ENCODE data around the gene DDX56. TPM values are rescaled to one million over a fixed set of nuclear protein-coding genes. Genes with fewer than 3 reads are reported as not detected.

Gene DDX56
- polyA plus RNA-seq, 1 experiment: 45.9 TPM

- Histone ChIP-seq H3K4me3 (ENCODE audit: low read depth, low read length) (no peak overlapping the region), H3K27me3 (ENCODE audit: control insufficient read depth, insufficient read depth, low read length) (peaks cover 20% of the 10 kb centered on the region), H3K9me3 (ENCODE audit: control insufficient read depth, insufficient read depth, low read length) (no peaks in the 10 kb centered on the region), H3K27ac (ENCODE audit: low read depth, low read length) (no peak overlapping the region)
- POLR2A ChIA-PET: no interaction called here
- no peak for TF ChIP-seq CTCF (IDR thresholded peaks at IDR 0.05; ENCODE audit: low read depth, low read length)
- DNase-seq (ENCODE audit: low read depth, low spot score): no peak
- CTCF ChIA-PET: no interaction called here
These were observed 56.5 kb downstream of the DDX56 start for GRCh38 chr7:44517175-44517574.

Other genes with a start within 250 kb of the DDX56 start
- 0.12 TPM in 1 of 2 replicates, not detected in the other for gene CAMK2B, start 248.3 kb downstream of the DDX56 start, polyA plus RNA-seq (2011; rRNA removed)
- 61.4 and 77.0 TPM in 2 replicates for gene NUDCD3, start 83.2 kb downstream of the DDX56 start, polyA plus RNA-seq (2011; rRNA removed)
- 0.36 and 0.42 TPM in 2 replicates for gene NPC1L1, start 32.6 kb downstream of the DDX56 start, polyA plus RNA-seq (2011; rRNA removed)
- 76.4 and 78.4 TPM in 2 replicates for gene TMED4, start 8.3 kb upstream of the DDX56 start, polyA plus RNA-seq (2011; rRNA removed)
- 35.8 and 38.6 TPM in 2 replicates for gene OGDH, start 32.7 kb upstream of the DDX56 start, polyA plus RNA-seq (2011; rRNA removed)
- 4.8 and 7.7 TPM in 2 replicates for gene ZMIZ2, start 174.9 kb upstream of the DDX56 start, polyA plus RNA-seq (2011; rRNA removed)
- 4,846 and 5,100 TPM in 2 replicates for gene PPIA, start 222.8 kb upstream of the DDX56 start, polyA plus RNA-seq (2011; rRNA removed)

Measured in AG04450 (cell line).